Tibial nerve (tissue), 4 donors: ENCODE results near the gene TOR2A. TPM values are rescaled to one million over a fixed set of nuclear protein-coding genes. Genes with fewer than 3 reads are reported as not detected.
A peak's percentile ranks its signal among the peaks of the same experiment; 100 is the strongest.

Experiments used
- DNase-seq, 2 donors: peaks; one replicate each; pipeline ENCODE4 v3.0.0-alpha.2; 2019; ENCODE audit warnings: low spot score in 2 of 2
- H3K27ac ChIP-seq, 4 donors: fragments of 200-600 bp; sonication (generic) in 3 of 4; one replicate each; pipeline ENCODE4 v1.5.1; 2017 to 2019; ENCODE audit warnings: mild to moderate bottlenecking in 1 of 4
- H3K27me3 ChIP-seq, 2 donors: fragments of 200-600 bp; sonication (generic) in 1 of 2; one replicate each; pipeline versions ENCODE4 v1.5.1 to v1.6.0; 2017 to 2019
- H3K36me3 ChIP-seq, 3 donors: fragments of 200-600 bp; sonication (generic); one replicate each; pipeline ENCODE4 v1.5.1; 2018 to 2019
- H3K4me1 ChIP-seq, 4 donors: fragments of 200-600 bp; sonication (generic) in 3 of 4; one replicate each; pipeline ENCODE4 v1.5.1; 2017 to 2019
- H3K4me3 ChIP-seq, 4 donors: fragments of 200-600 bp; sonication (generic) in 3 of 4; one replicate each; pipeline ENCODE4 v1.5.1; 2017 to 2019; ENCODE audit warnings: mild to moderate bottlenecking in 1 of 4, moderate library complexity in 1 of 4
- H3K9me3 ChIP-seq, 4 donors: fragments of 200-600 bp; sonication (generic) in 3 of 4; one replicate each; pipeline ENCODE4 v1.5.1; 2017 to 2019
- EP300 ChIP-seq, 2 donors: sonication (generic); formaldehyde crosslinking; IDR thresholded peaks; one replicate each; pipeline ENCODE4 v1.6.1; 2017; ENCODE audit warnings: antibody characterized with exemption in 2 of 2, mild to moderate bottlenecking in 1 of 2
- POLR2A ChIP-seq, 2 donors: fragments of 450-650 bp; IDR thresholded peaks; one replicate each; pipeline ENCODE4 v1.6.1; 2017; ENCODE audit warnings: antibody characterized with exemption in 2 of 2, mild to moderate bottlenecking in 2 of 2, moderate library complexity in 2 of 2
- WGBS, 2 donors: methylation state at CpG; one replicate each; pipeline ENCODE4 v1.1.5; 2018; 5-methylcytosine and 5-hydroxymethylcytosine counted together
- total RNA-seq, 4 donors: library from RNA; depleted of rRNA; stranded (reverse); fragments of >200 nt; gene quantifications; one replicate each; pipeline ENCODE4 v1.1.0, GENCODE V29; 2016
- TF ChIP-seq, protein P1 (sequence below), 5 experiments: fragments of 200-600 bp in 3 of 5; fragments of 450-650 bp in 2 of 5; sonication (generic) in 3 of 5; IDR thresholded peaks; one replicate each; pipeline ENCODE4 v1.5.1; 2016 to 2019; ENCODE audit warnings: antibody characterized with exemption in 5 of 5, mild to moderate bottlenecking in 3 of 5, moderate library complexity in 2 of 5

The TOR2A gene
- total RNA-seq, 4 donors from 2014 or later: 13.3 to 15.3 (median 14.4) TPM

GRCh38 chr9:127715470-127716337, 19.4 kb downstream of the TOR2A start, which contains the start of the genes PTRH1 and TTC16:
Gene PTRH1 (minus strand): TSS chr9:127715663. CDS start chr9:127715639, 24 bp downstream.
Gene TTC16 (plus strand): TSS chr9:127716079. CDS start chr9:127716146, 67 bp downstream.
- H3K27me3 ChIP-seq: no peaks in the 10 kb centered on the region
- peak within 1 kb of the TSS; percentile 79 to 93 (median 82) for H3K27ac ChIP-seq
- peaks cover 0 to 22% (median 15%) of the 10 kb centered on the region in 4 donors for H3K4me1 ChIP-seq
- H3K4me3 ChIP-seq: peak within 1 kb of the TSS; percentile 66 to 85 (median 76)
- peak; percentile 96 to 98 for DNase-seq
- no peaks in the 10 kb centered on the region for H3K9me3 ChIP-seq
- 2 to 6% methylated on average over 36 to 65 of the region's 65 CpGs for WGBS, 2 donors
- H3K36me3 ChIP-seq: peaks cover 0 to 10% (median 0%) of the 10 kb centered on the region in 3 donors
- TF ChIP-seq, protein P1, sequence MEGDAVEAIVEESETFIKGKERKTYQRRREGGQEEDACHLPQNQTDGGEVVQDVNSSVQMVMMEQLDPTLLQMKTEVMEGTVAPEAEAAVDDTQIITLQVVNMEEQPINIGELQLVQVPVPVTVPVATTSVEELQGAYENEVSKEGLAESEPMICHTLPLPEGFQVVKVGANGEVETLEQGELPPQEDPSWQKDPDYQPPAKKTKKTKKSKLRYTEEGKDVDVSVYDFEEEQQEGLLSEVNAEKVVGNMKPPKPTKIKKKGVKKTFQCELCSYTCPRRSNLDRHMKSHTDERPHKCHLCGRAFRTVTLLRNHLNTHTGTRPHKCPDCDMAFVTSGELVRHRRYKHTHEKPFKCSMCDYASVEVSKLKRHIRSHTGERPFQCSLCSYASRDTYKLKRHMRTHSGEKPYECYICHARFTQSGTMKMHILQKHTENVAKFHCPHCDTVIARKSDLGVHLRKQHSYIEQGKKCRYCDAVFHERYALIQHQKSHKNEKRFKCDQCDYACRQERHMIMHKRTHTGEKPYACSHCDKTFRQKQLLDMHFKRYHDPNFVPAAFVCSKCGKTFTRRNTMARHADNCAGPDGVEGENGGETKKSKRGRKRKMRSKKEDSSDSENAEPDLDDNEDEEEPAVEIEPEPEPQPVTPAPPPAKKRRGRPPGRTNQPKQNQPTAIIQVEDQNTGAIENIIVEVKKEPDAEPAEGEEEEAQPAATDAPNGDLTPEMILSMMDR (IDR thresholded peaks at IDR 0.05): peak in 1 of 5 experiments; percentile 41
- TF ChIP-seq EP300 (IDR thresholded peaks at IDR 0.05) (peak; percentile 78 to 83), POLR2A (IDR thresholded peaks at IDR 0.05) (peak in 1 of 2 donors; percentile 58)

DNA sequence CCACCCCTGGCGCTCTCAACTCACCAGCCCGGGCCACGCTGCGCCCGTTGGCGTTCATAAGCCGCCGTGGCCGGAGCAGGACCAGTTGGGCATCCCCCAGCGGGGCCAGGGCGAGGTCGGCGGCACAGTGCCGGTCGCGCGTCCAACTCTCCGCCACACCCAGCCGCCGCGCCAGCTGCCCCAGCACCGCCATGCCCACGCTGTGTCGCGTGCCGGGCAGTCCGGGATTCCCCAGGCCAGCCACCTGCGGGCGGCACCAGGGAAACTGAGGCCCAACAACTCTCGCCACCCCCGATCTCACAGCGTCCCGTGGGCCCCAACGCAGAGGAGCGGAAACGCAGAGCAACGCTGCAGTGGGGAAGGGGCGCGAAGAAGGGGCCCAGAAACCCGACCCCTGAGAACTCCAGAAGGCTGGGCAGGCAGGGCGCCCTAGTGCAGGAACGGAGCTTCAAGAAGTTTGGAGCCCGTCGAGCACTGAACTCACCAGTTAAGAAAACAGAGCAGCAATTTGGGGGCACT, 20.1 kb downstream of the TOR2A start:
- Histone ChIP-seq H3K4me3 (peak overlapping the region; percentile 66 to 85 (median 76)), H3K27ac (peak overlapping the region; percentile 79 to 93 (median 82)), H3K9me3 (no peaks in the 10 kb centered on the region), H3K36me3 (peaks cover 0 to 10% (median 0%) of the 10 kb centered on the region in 3 donors), H3K4me1 (peaks cover 0 to 22% (median 15%) of the 10 kb centered on the region in 4 donors), H3K27me3 (no peaks in the 10 kb centered on the region)
- DNase-seq: no peak
- TF ChIP-seq EP300 (IDR thresholded peaks at IDR 0.05) (no peak), POLR2A (IDR thresholded peaks at IDR 0.05) (no peak)
- TF ChIP-seq, protein P1 (IDR thresholded peaks at IDR 0.05): no peak
- WGBS, 2 donors: 0 to 2% methylated on average over 17 to 19 of the region's 44 CpGs

- Histone ChIP-seq H3K9me3 (no peaks in the 10 kb centered on the region), H3K27ac (no peak overlapping the region), H3K36me3 (peaks cover 0 to 10% (median 0%) of the 10 kb centered on the region in 3 donors), H3K27me3 (no peaks in the 10 kb centered on the region), H3K4me3 (peak overlapping the region in 3 of 4 donors; percentile 66 to 85 (median 74)), H3K4me1 (peaks cover 0 to 22% (median 15%) of the 10 kb centered on the region in 4 donors)
- TF ChIP-seq, protein P1 (IDR thresholded peaks at IDR 0.05): no peak
- no peak for TF ChIP-seq EP300 (IDR thresholded peaks at IDR 0.05)
- no peak for TF ChIP-seq POLR2A (IDR thresholded peaks at IDR 0.05)
- no peak for DNase-seq
- 74 to 75% methylated on average over 17 to 19 of the region's 19 CpGs for WGBS, 2 donors
Observed at GRCh38 chr9:127714020-127714750, 20.9 kb downstream of the TOR2A start.

- DNase-seq: no peak
- peaks cover 0 to 22% (median 15%) of the 10 kb centered on the region in 4 donors for H3K4me1 ChIP-seq
- H3K36me3 ChIP-seq: peaks cover 0 to 10% (median 0%) of the 10 kb centered on the region in 3 donors
- whole genome bisulfite sequencing, 2 donors: 86 to 92% methylated on average over 7 to 9 of the region's 10 CpGs
- H3K4me3 ChIP-seq: no peak overlapping the region
- no peak for TF ChIP-seq POLR2A (IDR thresholded peaks at IDR 0.05)
- TF ChIP-seq, protein P1 (IDR thresholded peaks at IDR 0.05): no peak
- no peak overlapping the region for H3K27ac ChIP-seq
- no peaks in the 10 kb centered on the region for H3K27me3 ChIP-seq
- no peaks in the 10 kb centered on the region for H3K9me3 ChIP-seq
Observed at GRCh38 chr9:127712867-127713266, 22.2 kb downstream of the TOR2A start.
